GM21381 (cell line): ENCODE measurements around the gene MARS2.
A peak's percentile ranks its signal among the peaks of the same experiment; 100 is the strongest.
"Not testable (repeated sequence)": the region's sequence is repeated elsewhere in the genome, so short reads cannot be mapped to it uniquely, and the experiment has no call there.

Source experiments
- ATAC-seq: cut with Tn5 transposase; IDR thresholded peaks from one replicate; pipeline ENCODE4 v1.9.1; 2021; ENCODE audit warnings: mild to moderate bottlenecking, moderate library complexity; ENCODE audit not compliant: unreplicated experiment

Gene MARS2

GRCh38 chr2:197705121-197705911, at the start of gene MARS2:
TSS of gene MARS2 (plus strand) at chr2:197705369. CDS start at chr2:197705406, 37 bp downstream.
- ATAC-seq: peak; percentile 84

- no peak for ATAC-seq
Measured at GRCh38 chr2:197657562-197657961, 47.6 kb upstream of the MARS2 start.

- ATAC-seq: no peak
Measured at GRCh38 chr2:197661626-197662025, 43.5 kb upstream of the MARS2 start.

GRCh38 chr2:197666277-197666676, 38.9 kb upstream of the MARS2 start:
- no peak for ATAC-seq

- no peak for ATAC-seq
Measured at GRCh38 chr2:197668296-197668695, 36.9 kb upstream of the MARS2 start.

GRCh38 chr2:197669077-197669476, 36.1 kb upstream of the MARS2 start:
- no peak for ATAC-seq

GRCh38 chr2:197672371-197672893, 32.7 kb upstream of the MARS2 start:
- ATAC-seq: no peak

- ATAC-seq: no peak
Measured at GRCh38 chr2:197673106-197673505, 32.1 kb upstream of the MARS2 start.

GRCh38 chr2:197673606-197674005, 31.6 kb upstream of the MARS2 start:
- no peak for ATAC-seq

GRCh38 chr2:197674060-197674459, 31.1 kb upstream of the MARS2 start:
- ATAC-seq: no peak

GRCh38 chr2:197674591-197674990, 30.6 kb upstream of the MARS2 start:
- no peak for ATAC-seq

GRCh38 chr2:197675246-197675645, 29.9 kb upstream of the MARS2 start, which contains the start of gene RFTN2:
TSS of gene RFTN2 (minus strand) at chr2:197675587. CDS start at chr2:197675458, 129 bp downstream.
- ATAC-seq: no peak

- no peak for ATAC-seq
Measured at GRCh38 chr2:197675711-197676188, 29.4 kb upstream of the MARS2 start.

GRCh38 chr2:197677056-197677455, 28.1 kb upstream of the MARS2 start:
- ATAC-seq: no peak

- ATAC-seq: no peak
Measured at GRCh38 chr2:197677483-197677882, 27.7 kb upstream of the MARS2 start.

GRCh38 chr2:197695206-197695605, 10.0 kb upstream of the MARS2 start:
- ATAC-seq: not testable (repeated sequence)

- ATAC-seq: not testable (repeated sequence)
Measured at GRCh38 chr2:197695971-197696370, 9.2 kb upstream of the MARS2 start.

GRCh38 chr2:197696571-197696970, 8.6 kb upstream of the MARS2 start:
- ATAC-seq: not testable (repeated sequence)

- not testable (repeated sequence) for ATAC-seq
Measured at GRCh38 chr2:197699724-197700123, 5.4 kb upstream of the MARS2 start.

GRCh38 chr2:197700960-197701359, 4.2 kb upstream of the MARS2 start:
- ATAC-seq: no peak

GRCh38 chr2:197704434-197705120, 592 bp upstream of the MARS2 start:
- peak; percentile 35 for ATAC-seq
